CD4-positive, alpha-beta T cell treated with Interleukin-17A for 4 hours (primary cell): ENCODE measurements around the gene SH3PXD2B.
"Not testable (repeated sequence)": the region's sequence is repeated elsewhere in the genome, so short reads cannot be mapped to it uniquely, and the experiment has no call there.

ENCODE experiments used
- DNase-seq: peaks from one replicate; pipeline ENCODE4 v3.0.0-alpha.2; 2020; ENCODE audit warnings: mixed read lengths

Gene SH3PXD2B

GRCh38 chr5:172291837-172292236 is 162.5 kb downstream of the SH3PXD2B start:
- not testable (repeated sequence) for DNase-seq

- no peak for DNase-seq
Observed at GRCh38 chr5:172288465-172288864, 165.9 kb downstream of the SH3PXD2B start.

DNA sequence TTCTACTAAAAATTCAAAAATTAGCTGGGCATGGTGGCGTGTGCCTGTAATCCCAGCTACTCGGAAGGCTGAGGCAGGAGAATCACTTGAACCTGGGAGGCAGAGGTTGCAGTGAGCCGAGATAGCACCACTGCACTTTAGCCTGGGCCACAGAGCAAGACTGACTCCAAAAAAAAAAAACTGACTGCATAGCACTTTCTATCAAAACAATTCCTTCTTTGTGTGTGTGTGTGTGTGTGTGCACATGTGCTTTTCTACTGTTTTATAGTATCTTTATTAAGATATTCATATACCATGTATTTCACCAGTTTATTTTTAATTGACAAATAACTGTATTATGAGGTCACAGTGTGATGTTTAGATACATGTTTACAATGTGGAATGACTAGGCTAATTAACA is 167.2 kb downstream of the SH3PXD2B start:
- DNase-seq: not testable (repeated sequence)

GRCh38 chr5:172285226-172286143 is 168.8 kb downstream of the SH3PXD2B start:
- no peak for DNase-seq

DNA sequence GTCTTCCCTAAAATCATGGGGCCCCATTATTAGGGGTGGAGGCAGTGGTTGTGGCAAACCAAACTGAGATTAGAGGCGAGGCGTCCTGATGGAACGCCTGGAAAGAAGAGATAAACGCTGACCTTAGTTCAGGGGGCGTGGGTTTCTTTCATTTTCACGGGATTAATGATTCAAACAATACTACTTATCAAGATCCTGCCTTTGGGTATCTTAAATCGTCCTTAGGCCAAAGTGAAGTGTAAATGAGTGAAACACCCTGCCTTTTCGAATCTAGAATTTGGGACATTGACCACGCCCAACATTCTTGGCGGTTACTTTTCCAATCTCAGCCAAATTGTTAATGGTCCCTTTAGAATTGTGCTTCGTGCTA is 169.7 kb downstream of the SH3PXD2B start:
- no peak for DNase-seq

GRCh38 chr5:172283862-172284610 is 170.3 kb downstream of the SH3PXD2B start:
- peak; percentile 85 for DNase-seq

DNA sequence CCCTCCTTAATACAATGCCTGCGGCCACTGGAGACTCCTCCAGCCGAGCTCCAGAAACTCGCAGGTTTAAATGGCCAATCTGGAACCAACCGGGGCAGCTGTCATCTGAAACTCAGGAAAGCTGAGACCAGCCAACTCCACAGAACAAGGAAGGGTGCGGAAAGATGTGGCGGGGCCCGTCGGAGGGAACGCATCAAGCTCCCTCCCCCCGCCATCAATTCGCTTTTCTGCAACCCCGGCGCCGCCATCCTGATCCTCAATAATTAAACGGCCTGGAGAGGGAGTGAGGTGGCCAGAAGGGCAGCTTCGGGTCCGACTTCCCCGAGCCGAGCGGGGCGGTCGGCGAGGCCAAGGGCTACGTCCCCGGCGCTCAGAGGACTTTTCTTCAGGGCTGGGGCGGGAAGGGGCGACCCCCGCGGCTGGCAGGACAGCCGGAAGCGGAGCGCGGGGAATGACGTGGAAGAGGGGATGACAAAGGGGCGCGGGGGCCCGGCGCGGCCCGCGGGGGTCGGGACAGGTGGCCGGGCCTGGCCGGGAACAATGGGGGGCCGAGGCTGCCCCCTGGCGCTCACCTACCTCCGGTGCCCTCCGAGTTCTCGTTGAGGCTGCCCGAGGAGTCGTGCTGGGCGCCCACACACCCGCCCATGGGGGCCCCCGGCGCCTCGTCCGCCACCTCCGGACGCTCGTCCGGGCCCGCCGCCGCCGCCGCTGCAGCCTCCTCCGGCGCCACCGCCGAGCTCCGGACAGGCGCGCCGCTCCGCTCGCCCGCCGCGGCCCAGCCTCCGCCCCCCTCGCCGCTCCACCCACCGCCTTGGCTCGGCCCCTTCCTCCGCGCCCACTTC is 171.1 kb downstream of the SH3PXD2B start, which contains the start of gene UBTD2:
Gene UBTD2, minus strand, starts transcription at position 745 of the 842 bp plus-strand sequence. Its CDS starts 99 bp downstream, at position 646.
- DNase-seq: peak; percentile 83

- no peak for DNase-seq
Observed at GRCh38 chr5:172282272-172283019, 171.9 kb downstream of the SH3PXD2B start.

GRCh38 chr5:172281346-172281745 is 173.0 kb downstream of the SH3PXD2B start:
- DNase-seq: no peak

- DNase-seq: no peak
Observed at GRCh38 chr5:172280929-172281328, 173.4 kb downstream of the SH3PXD2B start.

GRCh38 chr5:172280317-172280716 is 174.0 kb downstream of the SH3PXD2B start:
- no peak for DNase-seq

DNA sequence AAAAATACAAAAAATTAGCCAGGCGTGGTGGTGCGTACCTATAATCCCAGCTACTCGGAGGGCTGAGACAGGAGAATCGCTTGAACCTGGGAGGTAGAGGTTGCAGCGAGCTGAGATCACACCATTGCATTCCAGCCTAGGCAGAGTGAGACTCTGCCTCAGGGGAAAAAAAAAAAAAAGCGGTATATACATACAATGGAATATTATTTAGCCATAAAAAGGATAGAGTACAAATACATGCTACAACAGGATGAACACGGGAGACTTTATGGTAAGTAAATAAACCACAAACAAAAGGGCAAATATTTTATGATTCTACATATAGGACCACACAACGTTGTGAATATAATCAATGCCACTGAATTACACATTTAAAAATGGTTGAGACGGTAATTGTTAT is 176.0 kb downstream of the SH3PXD2B start:
- no peak for DNase-seq

DNA sequence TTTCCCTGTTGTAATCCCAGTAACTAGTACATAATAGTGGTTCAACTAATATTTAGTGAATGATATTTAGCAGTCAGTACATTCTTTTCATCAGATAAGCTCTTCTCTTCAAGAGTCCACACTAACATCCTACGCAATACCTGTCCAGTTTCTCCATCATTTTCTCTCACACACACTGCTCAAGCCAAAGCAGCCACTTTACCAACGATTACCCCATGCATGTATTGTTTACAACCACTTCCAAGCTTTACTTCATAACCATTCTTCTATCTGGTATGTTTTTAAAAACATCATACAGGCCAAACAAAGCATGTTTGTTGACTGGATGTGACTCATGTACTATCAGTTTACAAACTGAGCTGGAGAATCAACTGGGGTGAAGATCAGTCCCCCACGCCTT is 178.1 kb downstream of the SH3PXD2B start:
- DNase-seq: no peak
